ENCODE data around the gene NECAB3. TPM values are rescaled to one million over a fixed set of nuclear protein-coding genes. Genes with fewer than 3 reads are reported as not detected.

The NECAB3 gene
- total and polyA plus RNA-seq, 2 donors (not counting 1 experiment from before 2014, with no cell fraction given), result 8.5 to 11.8 TPM

- CTCF ChIA-PET, result no interaction called here
- no peaks in the 10 kb centered on the region for H3K9me3 Mint-ChIP-seq (ENCODE audit: insufficient read depth)
Observed at GRCh38 chr20:33697129-33697528, 22.9 kb upstream of the NECAB3 start.

GRCh38 chr20:33696448-33696847 is 22.2 kb upstream of the NECAB3 start:
- H3K79me2 ChIP-seq (ENCODE audit: control insufficient read depth, insufficient read depth, low read length), result no peaks in the 10 kb centered on the region
- H3K9me3 ChIP-seq (ENCODE audit: control extremely low read depth in 1 of 3, control insufficient read depth in 2 of 3, insufficient read depth in 1 of 3, low read length in 2 of 3), result peaks cover 0 to 19% (median 0%) of the 10 kb centered on the region in 3 donors
- TF ChIP-seq EZH2 (IDR thresholded peaks at IDR 0.05; ENCODE audit: borderline replicate concordance, insufficient read depth, low read depth, low read length, poor library complexity, severe bottlenecking) (no peak), CTCF (IDR thresholded peaks at IDR 0.05) (no peak)
- intact Hi-C loops (cut with micrococcal nuclease), result no loop called here
- no peak overlapping the region for H2AFZ ChIP-seq (ENCODE audit: insufficient read depth, low read depth, low read length, poor library complexity, severe bottlenecking)
- no peak overlapping the region for H3K27ac ChIP-seq (ENCODE audit: low read length in 2 of 2)
- H3K4me3 ChIP-seq (ENCODE audit: control extremely low read depth in 1 of 5, extremely low read depth in 1 of 5, insufficient read depth in 1 of 5, low read depth in 2 of 5, low read length in 4 of 5), result no peak overlapping the region
- H3K4me2 ChIP-seq (replicated peaks; ENCODE audit: low read depth, low read length, poor library complexity, severe bottlenecking), result no peak overlapping the region
- no peak for DNase-seq
- H4K20me1 ChIP-seq (ENCODE audit: control insufficient read depth, insufficient read depth, low read length, poor library complexity, severe bottlenecking), result no peaks in the 10 kb centered on the region
- H3K27me3 ChIP-seq (replicated peaks in 1 of 4; ENCODE audit: control extremely low read depth in 1 of 4, control insufficient read depth in 3 of 4, insufficient read depth in 4 of 4, low read length in 3 of 4), result no peaks in the 10 kb centered on the region
- H3K9me3 Mint-ChIP-seq (ENCODE audit: insufficient read depth), result no peaks in the 10 kb centered on the region
- H3K36me3 ChIP-seq (replicated peaks in 1 of 2; ENCODE audit: control extremely low read depth in 1 of 2, control insufficient read depth in 1 of 2, extremely low read depth in 1 of 2, insufficient read depth in 2 of 2, low read length in 1 of 2), result no peaks in the 10 kb centered on the region
- no peaks in the 10 kb centered on the region for H3K4me1 Mint-ChIP-seq
- H3K4me1 ChIP-seq (ENCODE audit: control insufficient read depth in 2 of 2, insufficient read depth in 2 of 2, low read length in 2 of 2), result no peaks in the 10 kb centered on the region
- H3K27ac Mint-ChIP-seq, result no peak overlapping the region
- WGBS (ENCODE audit: insufficient coverage), result 80% methylated on average over 2 of the region's 4 CpGs
- no peaks in the 10 kb centered on the region for H3K27me3 Mint-ChIP-seq
- POLR2A ChIA-PET, result no interaction called here
- no peak overlapping the region for H3K4me3 Mint-ChIP-seq
- no peak for ATAC-seq (ENCODE audit: low read depth)
- CTCF ChIA-PET, result no interaction called here
- H3K9ac ChIP-seq (ENCODE audit: low read length), result no peak overlapping the region

More at GRCh38 chr20:33697129-33697528, 22.9 kb upstream of the NECAB3 start:
- Histone ChIP-seq H3K79me2 (ENCODE audit: control insufficient read depth, insufficient read depth, low read length) (no peaks in the 10 kb centered on the region), H3K4me1 (ENCODE audit: control insufficient read depth in 2 of 2, insufficient read depth in 2 of 2, low read length in 2 of 2) (no peaks in the 10 kb centered on the region), H4K20me1 (ENCODE audit: control insufficient read depth, insufficient read depth, low read length, poor library complexity, severe bottlenecking) (no peaks in the 10 kb centered on the region), H3K27ac (ENCODE audit: low read length in 2 of 2) (no peak overlapping the region), H3K4me2 (replicated peaks; ENCODE audit: low read depth, low read length, poor library complexity, severe bottlenecking) (no peak overlapping the region), H3K9me3 (ENCODE audit: control extremely low read depth in 1 of 3, control insufficient read depth in 2 of 3, insufficient read depth in 1 of 3, low read length in 2 of 3) (peaks cover 0 to 19% (median 0%) of the 10 kb centered on the region in 3 donors), H3K36me3 (replicated peaks in 1 of 2; ENCODE audit: control extremely low read depth in 1 of 2, control insufficient read depth in 1 of 2, extremely low read depth in 1 of 2, insufficient read depth in 2 of 2, low read length in 1 of 2) (no peaks in the 10 kb centered on the region), H2AFZ (ENCODE audit: insufficient read depth, low read depth, low read length, poor library complexity, severe bottlenecking) (no peak overlapping the region), H3K9ac (ENCODE audit: low read length) (no peak overlapping the region), H3K27me3 (replicated peaks in 1 of 4; ENCODE audit: control extremely low read depth in 1 of 4, control insufficient read depth in 3 of 4, insufficient read depth in 4 of 4, low read length in 3 of 4) (no peaks in the 10 kb centered on the region), H3K4me3 (ENCODE audit: control extremely low read depth in 1 of 5, extremely low read depth in 1 of 5, insufficient read depth in 1 of 5, low read depth in 2 of 5, low read length in 4 of 5) (no peak overlapping the region)
- DNase-seq (no peak), ATAC-seq (ENCODE audit: low read depth) (no peak)
- POLR2A ChIA-PET, result no interaction called here
- Mint-ChIP-seq H3K27me3 (no peaks in the 10 kb centered on the region), H3K27ac (no peak overlapping the region), H3K4me3 (no peak overlapping the region), H3K4me1 (no peaks in the 10 kb centered on the region)
- intact Hi-C loops (cut with micrococcal nuclease), result no loop called here
- no peak for TF ChIP-seq CTCF (IDR thresholded peaks at IDR 0.05)
- no peak for TF ChIP-seq EZH2 (IDR thresholded peaks at IDR 0.05; ENCODE audit: borderline replicate concordance, insufficient read depth, low read depth, low read length, poor library complexity, severe bottlenecking)
- WGBS (ENCODE audit: insufficient coverage), result 89% methylated on average over 7 of the region's 8 CpGs

All from B cell (primary cell).